Mesodermal cell (in vitro differentiated cells): ENCODE measurements around the gene SARNP.

ENCODE experiments used
- H3K27ac ChIP-seq: 2 replicates; pipeline ENCODE4 v1.7.0; 2013; ENCODE audit warnings: mild to moderate bottlenecking, low read depth, low read length, moderate library complexity; ENCODE audit not compliant: severe bottlenecking
- H3K36me3 ChIP-seq: 2 replicates; pipeline ENCODE4 v1.7.1; 2013; ENCODE audit warnings: mild to moderate bottlenecking, low read length, moderate library complexity; ENCODE audit not compliant: control insufficient read depth, insufficient read depth
- H3K4me1 ChIP-seq: one replicate; pipeline ENCODE4 v1.7.1; 2013; ENCODE audit warnings: mild to moderate bottlenecking, low read length; ENCODE audit not compliant: insufficient read depth, control insufficient read depth, poor library complexity, severe bottlenecking
- H3K4me3 ChIP-seq: 2 replicates; pipeline ENCODE4 v1.7.0; 2013; ENCODE audit warnings: low read length, control low read depth, mild to moderate bottlenecking; ENCODE audit not compliant: insufficient read depth, poor library complexity, severe bottlenecking; ENCODE audit errors: extremely low read depth
- H3K9me3 ChIP-seq: 2 replicates; pipeline ENCODE4 v1.7.1; 2013; ENCODE audit warnings: mild to moderate bottlenecking, low read length, moderate library complexity; ENCODE audit not compliant: control insufficient read depth
- WGBS, 2 experiments: methylation state at CpG; one replicate each; pipeline ENCODE4 v1.1.5; 2013; ENCODE audit warnings: missing lambda C conversion rate in 2 of 2; ENCODE audit not compliant: insufficient coverage in 2 of 2; 5-methylcytosine and 5-hydroxymethylcytosine counted together

SARNP gene

DNA sequence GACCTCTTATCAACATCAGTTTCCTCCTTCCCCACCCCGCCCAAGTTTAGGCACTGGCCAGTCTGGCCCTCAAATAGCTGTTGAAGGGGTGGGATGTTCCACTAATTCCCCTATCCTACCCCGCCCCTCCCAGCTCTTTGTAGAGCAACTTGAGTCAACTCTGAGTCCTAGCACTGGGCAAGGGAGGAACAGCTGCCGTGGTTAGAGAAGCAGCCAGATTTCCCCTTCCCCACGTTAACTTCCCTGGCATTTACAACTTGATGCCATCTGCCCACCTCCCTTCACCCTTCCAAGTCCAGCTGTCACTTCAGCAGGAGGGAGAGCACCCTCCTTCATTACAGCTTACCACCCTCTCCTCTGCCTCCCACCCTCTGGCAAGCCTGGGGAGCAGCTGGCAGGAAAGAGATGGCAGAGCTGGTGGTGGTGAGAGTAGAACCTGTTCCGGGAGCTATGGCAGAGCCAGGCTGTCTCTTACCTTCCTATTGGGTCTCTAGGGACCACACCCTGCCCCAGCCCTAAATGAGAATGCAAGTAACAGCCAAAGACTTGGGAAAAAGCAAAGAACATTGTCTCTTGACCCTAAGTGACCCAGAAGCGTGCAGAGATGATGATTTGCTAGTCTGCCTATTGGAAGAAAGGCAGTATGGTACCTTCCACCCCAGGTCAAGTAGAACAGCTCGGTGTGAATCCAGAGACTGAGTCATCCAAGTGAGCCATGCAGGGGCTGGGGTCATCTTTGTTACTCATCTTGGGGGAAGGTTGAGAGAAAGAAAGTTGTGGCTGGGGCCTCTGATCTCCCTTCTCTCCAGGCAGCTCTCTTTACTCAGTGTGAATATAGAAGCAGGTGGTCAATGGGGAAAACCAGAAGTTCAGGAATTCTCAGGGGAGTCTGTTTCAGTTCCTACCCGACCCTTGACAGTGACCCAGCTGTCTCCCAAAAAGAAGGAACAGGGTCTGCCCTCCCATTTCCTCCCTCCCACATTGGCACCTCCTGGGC, 100.2 kb downstream of the SARNP start:
- H3K4me3 ChIP-seq = peak overlapping the region; percentile 87
- peaks cover 4% of the 10 kb centered on the region for H3K36me3 ChIP-seq
- H3K4me1 ChIP-seq = peaks cover 32% of the 10 kb centered on the region
- H3K9me3 ChIP-seq = no peaks in the 10 kb centered on the region
- 37 to 43% methylated on average over 6 of the region's 8 CpGs for WGBS, 2 experiments
- peak overlapping the region; percentile 41 for H3K27ac ChIP-seq

DNA sequence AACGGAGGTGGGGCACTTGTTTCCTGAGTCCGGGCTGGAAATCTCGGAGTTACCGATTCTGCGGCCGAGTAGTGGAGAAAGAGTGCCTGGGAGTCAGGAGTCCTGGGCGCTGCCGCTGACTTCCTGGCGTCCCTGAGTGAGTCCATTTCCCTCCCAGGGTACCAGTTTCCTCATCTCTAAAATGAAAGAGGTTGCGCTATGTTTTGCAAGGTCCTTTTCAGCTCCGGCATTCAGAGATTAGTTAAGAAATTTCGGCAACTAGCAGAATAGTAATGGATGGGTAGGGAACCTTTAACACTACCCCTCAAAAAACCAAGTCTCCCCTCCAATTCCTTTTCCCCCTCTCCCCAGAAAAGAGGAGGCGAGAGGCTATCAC, 101.0 kb downstream of the SARNP start:
- Histone ChIP-seq H3K4me1 (peaks cover 32% of the 10 kb centered on the region), H3K27ac (peak overlapping the region; percentile 84)
- 2% methylated on average over 10 of the region's 13 CpGs; no CpG with 5 or more reads in 1 of the 2 experiments for WGBS, 2 experiments

DNA sequence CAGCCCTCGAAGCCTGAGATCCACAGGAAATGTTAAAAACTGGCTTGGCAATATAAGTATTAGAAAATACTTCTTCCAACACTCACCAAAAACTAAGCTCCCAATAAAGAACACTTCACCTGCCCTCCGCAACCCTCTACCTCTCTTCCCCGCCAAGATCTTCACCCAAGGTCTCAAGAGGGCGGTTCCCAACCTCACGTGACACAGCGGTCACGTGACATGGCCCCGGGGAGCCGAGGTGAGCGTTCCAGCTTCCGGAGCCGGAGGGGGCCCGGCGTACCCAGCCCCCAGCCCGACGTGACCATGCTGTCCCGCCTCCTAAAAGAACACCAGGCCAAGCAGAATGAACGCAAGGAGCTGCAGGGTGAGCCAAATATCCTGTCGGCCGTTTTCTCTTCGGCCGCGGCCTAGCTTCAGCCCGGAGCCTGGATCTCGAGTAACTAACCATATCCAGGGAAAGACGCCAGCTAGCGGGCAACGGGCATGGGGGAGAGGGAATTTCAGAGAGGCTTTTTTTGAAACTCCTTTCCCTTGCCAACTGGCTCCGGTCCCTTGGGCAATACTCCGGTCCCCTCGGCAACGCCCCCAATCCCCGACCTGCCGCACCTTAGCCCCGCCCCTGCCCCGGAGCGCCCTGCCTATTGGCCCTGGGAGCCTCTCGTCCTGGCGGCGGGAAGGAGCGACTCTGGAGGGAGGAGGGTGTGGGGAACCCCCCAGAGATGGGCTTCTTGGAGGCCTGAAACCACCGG, 101.5 kb downstream of the SARNP start, which contains the start of gene BLOC1S1:
Gene BLOC1S1, plus strand, starts transcription at position 214 of the 749 bp plus-strand sequence. Its CDS starts 6 bp downstream, at position 220.
- peaks cover 32% of the 10 kb centered on the region for H3K4me1 ChIP-seq
- peaks cover 3% of the 10 kb centered on the region for H3K36me3 ChIP-seq
- 1% methylated on average over 26 to 33 of the region's 42 CpGs for WGBS, 2 experiments
- peak within 1 kb of the TSS; percentile 87 for H3K4me3 ChIP-seq
- peak within 1 kb of the TSS; percentile 84 for H3K27ac ChIP-seq
- H3K9me3 ChIP-seq = no peaks in the 10 kb centered on the region

More for the DNA sequence above, 101.0 kb downstream of the SARNP start:
- Histone ChIP-seq H3K9me3 (no peaks in the 10 kb centered on the region), H3K36me3 (peaks cover 3% of the 10 kb centered on the region), H3K4me3 (peak overlapping the region; percentile 87)

DNA sequence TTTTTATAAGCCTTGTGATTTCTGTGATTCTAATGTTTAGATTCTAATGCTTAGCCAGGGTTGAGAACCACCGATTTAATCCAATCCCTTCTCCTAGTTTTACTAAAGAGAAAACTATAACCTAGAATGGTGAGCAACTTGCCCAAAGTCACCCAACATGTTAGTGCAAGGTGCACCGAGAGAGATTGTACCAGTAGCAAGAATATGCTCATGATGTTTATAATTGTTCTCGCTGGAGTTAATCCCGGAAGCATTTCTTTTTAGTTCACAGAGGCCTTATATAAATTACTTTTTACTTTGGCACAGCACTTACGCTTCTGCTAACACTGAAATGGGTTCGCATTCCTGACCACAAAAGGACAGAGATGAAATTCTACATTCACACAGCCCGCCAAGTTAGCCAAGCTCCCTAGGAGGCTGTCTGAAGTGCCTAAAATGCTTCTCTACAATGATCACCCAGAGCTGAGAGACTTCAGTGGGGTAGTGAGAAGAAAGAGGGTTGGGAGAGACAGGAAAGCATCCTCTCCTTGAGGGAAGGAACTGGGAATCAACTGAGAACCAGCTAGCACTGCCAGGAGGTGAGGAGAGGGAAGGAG, 102.3 kb downstream of the SARNP start:
- H3K27ac ChIP-seq = peak overlapping the region; percentile 36
- H3K9me3 ChIP-seq = no peaks in the 10 kb centered on the region
- peaks cover 3% of the 10 kb centered on the region for H3K36me3 ChIP-seq
- H3K4me1 ChIP-seq = peaks cover 32% of the 10 kb centered on the region
- peak overlapping the region; percentile 87 for H3K4me3 ChIP-seq
- WGBS, 2 experiments = 82 to 97% methylated on average over 2 to 4 of the region's 7 CpGs

DNA sequence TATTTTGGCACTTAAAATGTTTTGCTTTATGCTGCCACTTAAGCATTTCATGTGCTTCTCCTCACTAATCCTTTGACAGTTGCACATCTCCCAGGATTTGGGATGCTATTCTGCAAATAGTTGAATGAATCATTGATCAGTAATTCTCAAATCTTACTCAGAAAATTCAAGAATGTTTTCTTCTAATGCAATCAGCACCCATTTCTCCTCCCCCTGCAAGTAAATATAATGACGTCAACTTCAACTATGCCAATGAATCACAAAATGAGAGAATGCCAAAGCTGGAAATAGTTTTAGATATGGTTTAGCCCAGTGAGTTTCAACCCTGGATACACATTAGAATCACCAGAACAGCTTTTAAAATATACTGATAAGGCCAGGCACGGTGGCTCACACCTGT, 103.8 kb downstream of the SARNP start:
- no peak overlapping the region for H3K27ac ChIP-seq
- WGBS, 2 experiments = 86 to 100% methylated on average over 1 of the region's 2 CpGs

DNA sequence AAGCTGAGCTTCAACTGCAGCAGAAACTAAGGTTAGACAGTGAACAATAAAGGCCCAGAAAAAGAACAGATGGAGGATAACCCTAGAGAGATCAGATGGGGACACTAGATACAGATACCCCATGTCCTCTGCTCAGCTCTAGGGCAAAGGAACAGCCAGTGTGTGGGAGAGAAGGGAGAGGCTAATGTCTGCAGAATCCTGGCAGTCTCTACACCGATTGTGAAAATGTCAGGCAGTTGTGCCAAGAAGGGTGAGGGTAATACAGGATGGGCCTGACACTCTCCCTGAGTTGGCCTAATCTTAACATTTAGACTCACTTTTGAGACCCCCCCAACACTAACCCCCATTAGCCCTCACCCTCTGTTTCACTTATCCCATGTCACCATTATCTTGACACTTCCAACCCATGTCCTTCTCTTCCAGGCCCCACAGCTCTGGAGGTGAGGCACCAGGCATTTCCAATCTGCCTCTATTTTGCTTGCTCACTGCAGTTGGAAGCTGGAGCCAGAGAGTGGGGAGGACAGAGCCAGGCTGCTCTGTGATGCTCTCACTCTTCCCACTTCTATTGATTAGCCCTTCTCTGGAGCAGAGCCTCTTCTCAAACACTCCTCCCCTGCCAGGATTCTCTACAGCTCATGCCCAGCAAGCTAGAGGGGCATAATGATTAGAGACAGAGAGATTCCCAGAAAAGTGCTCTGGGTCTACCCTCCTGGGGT, 104.7 kb downstream of the SARNP start:
- Histone ChIP-seq H3K27ac (no peak overlapping the region), H3K9me3 (no peaks in the 10 kb centered on the region), H3K36me3 (no peaks in the 10 kb centered on the region), H3K4me1 (peaks cover 25% of the 10 kb centered on the region), H3K4me3 (no peak overlapping the region)
- no CpG with 5 or more reads among the region's 1 CpG for WGBS, 2 experiments

More for the DNA sequence above, 103.8 kb downstream of the SARNP start:
- Histone ChIP-seq H3K4me1 (peaks cover 31% of the 10 kb centered on the region), H3K36me3 (no peaks in the 10 kb centered on the region), H3K4me3 (no peak overlapping the region), H3K9me3 (no peaks in the 10 kb centered on the region)

DNA sequence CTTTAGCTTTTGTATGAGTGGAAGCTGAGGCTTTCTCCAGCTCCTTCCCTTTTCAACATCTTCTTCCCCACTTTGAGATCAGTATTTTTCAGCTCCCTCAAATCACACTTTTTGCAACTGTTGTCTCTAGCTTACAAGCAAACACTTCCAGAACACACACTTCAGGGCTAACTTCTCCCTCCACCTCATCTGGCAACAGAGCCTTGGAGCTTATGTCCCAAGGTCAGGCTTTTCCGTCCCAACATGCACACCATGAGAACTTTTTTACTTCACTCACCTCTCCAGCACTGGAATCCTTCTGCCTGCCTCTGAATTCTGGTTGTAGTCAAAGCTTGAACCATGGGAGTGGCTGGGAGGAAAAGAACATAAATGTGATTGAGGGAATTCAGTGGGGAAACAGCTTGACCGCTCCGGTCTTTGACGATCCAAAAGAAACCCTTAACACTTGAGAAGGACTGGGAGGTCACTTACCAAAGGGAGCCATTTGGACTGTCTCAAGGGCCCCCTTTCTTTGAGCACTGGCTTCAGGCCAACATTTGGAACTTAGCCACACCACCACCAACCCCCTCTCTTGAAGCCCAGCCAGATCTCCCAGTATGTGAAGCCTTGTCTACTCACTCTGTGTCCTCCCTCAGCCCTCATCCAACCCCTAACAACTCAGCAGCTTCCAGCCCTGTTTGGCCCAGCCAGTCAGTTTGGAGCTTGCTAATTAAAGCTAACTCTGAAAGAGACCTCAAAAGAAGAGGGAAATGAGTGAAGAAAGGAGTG, 105.6 kb downstream of the SARNP start:
- H3K4me1 ChIP-seq = peaks cover 18% of the 10 kb centered on the region
- no peak overlapping the region for H3K4me3 ChIP-seq
- 100% methylated on average over 1 to 3 of the region's 4 CpGs for WGBS, 2 experiments
- no peak overlapping the region for H3K27ac ChIP-seq
- no peaks in the 10 kb centered on the region for H3K9me3 ChIP-seq
- H3K36me3 ChIP-seq = no peaks in the 10 kb centered on the region

DNA sequence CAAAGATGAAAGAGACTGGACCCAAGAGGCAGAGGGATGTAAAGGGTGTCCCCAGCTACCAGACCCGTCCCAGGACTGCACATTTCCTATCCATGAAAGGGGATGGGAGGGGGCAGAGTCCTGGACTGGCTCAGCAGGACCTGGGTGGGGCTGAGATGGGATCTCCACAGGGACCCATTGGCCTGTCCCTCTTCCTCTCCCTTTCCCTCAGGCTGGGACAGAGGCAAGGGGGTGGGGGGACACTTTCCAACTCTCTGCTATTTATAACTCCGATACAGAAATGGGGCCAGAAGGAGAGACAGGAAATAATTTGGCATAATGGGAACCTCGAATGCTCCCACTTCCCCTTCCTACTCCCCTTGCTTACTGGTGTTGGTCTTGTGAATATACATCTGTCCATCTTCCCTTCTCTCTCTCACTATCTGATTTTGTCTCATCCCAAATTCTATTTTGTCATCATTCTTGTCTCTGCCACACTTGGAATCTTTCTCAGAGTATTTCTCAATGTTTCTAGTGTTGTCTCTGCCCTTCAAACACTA, 108.8 kb downstream of the SARNP start:
- Histone ChIP-seq H3K4me3 (peak overlapping the region; percentile 57), H3K27ac (no peak overlapping the region), H3K36me3 (no peaks in the 10 kb centered on the region), H3K4me1 (peaks cover 14% of the 10 kb centered on the region), H3K9me3 (no peaks in the 10 kb centered on the region)
- 20 to 50% methylated on average over 1 of the region's 3 CpGs for WGBS, 2 experiments

DNA sequence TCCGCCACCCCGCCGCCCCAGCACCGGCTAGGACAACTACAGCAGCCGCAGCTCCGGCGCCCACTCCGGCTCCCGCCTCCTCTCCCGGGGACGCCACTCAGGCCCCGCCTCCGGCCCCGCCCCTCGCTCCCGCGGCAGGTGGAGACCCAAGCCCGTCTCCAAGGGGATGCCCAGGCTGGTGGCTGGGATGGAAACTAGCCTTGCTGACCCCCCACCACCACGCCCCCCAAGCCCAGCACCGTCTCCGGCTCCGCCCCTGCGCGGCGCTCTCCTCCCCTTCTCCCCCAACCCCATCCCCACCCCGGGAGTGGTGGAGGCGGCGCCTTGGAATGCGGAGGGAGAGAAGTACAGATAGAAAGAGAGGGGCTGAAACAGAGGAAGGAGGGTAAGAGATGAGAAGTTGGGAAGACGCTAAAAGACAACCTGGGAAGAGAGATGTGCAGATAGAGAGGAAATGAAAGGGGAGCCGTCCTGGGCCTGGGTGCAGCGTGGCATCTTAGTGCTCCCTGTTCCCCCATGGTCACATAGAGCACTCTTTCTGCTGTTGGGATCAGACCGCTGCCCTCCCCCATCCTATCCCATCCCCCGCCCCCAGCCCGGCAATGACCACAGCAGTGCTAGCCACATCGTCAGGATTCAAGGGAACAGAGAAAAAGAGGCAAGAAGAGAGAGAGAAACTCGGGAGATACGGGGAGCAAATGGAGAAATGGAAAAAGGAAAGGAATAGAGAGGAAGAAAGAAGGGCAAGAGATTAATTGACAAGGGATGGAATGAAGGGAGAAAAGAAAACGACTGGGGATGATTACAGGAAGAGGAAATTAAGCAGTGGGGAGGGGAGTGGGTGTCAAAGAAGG, 109.5 kb downstream of the SARNP start, which contains the start of gene ITGA7:
Gene ITGA7, minus strand, starts transcription at position 64 of the 854 bp plus-strand sequence. CDS start 222 bp downstream, outside the sequence.
- Histone ChIP-seq H3K9me3 (no peaks in the 10 kb centered on the region), H3K4me1 (peaks cover 14% of the 10 kb centered on the region), H3K27ac (peak within 1 kb of the TSS; percentile 8), H3K4me3 (peak within 1 kb of the TSS; percentile 57), H3K36me3 (no peaks in the 10 kb centered on the region)
- WGBS, 2 experiments = 0% methylated on average over 13 to 18 of the region's 39 CpGs
